Left lung (tissue), 10 donors: ENCODE data around the gene POLR1C. TPM values are rescaled to one million over a fixed set of nuclear protein-coding genes. Genes with fewer than 3 reads are reported as not detected.

Experiments used
- ATAC-seq: fragments of 200-7000 bp; cut with Tn5 transposase; one replicate; pipeline ENCODE4 v1.9.1; 2020; ENCODE audit warnings: moderate library complexity
- DNase-seq, 4 donors: peaks; one replicate each; pipeline ENCODE4 v3.0.0-alpha.2; 2013 to 2020
- H3K27ac ChIP-seq, 2 donors: fragments of 200-600 bp; sonication (generic) in 1 of 2; one replicate each; pipeline versions ENCODE4 v1.5.0 to v1.8.0; 2020 to 2021
- H3K27me3 ChIP-seq, 2 donors: fragments of 200-600 bp; sonication (generic) in 1 of 2; one replicate each; pipeline versions ENCODE4 v1.5.0 to v1.8.0; 2020 to 2021
- H3K36me3 ChIP-seq, 2 donors: fragments of 200-600 bp; sonication (generic) in 1 of 2; one replicate each; pipeline versions ENCODE4 v1.5.0 to v1.8.0; 2020 to 2021
- H3K4me1 ChIP-seq, 2 donors: fragments of 200-600 bp; one replicate each; pipeline ENCODE4 v1.8.0; 2021
- H3K4me3 ChIP-seq, 2 donors: fragments of 200-600 bp; sonication (generic) in 1 of 2; one replicate each; pipeline versions ENCODE4 v1.5.0 to v1.8.0; 2020 to 2021; ENCODE audit warnings: mild to moderate bottlenecking in 1 of 2
- H3K9me3 ChIP-seq, 2 donors: fragments of 200-600 bp; sonication (generic) in 1 of 2; one replicate each; pipeline versions ENCODE4 v1.5.0 to v1.8.0; 2020 to 2021
- CTCF ChIP-seq, 2 donors: fragments of 200-600 bp; sonication (generic) in 1 of 2; IDR thresholded peaks; one replicate each; pipeline versions ENCODE4 v1.5.0 to v1.8.0; 2021; ENCODE audit warnings: antibody characterized with exemption in 2 of 2
- intact Hi-C, 2 donors: fragments of 100-400 bp; cut with DNase I; formaldehyde crosslinking; loops; one replicate each; pipeline versions ENCODE4 v1.11.2 to v1.14.2; 2022
- polyA plus RNA-seq, 6 donors: library from polyadenylated mRNA; unstranded; fragments of 120-200 nt; gene quantifications; one replicate each; pipeline ENCODE4 v1.2.1, GENCODE V29; 2013; ENCODE audit not compliant: insufficient read length in 6 of 6
- total RNA-seq, 2 donors: library from RNA; stranded (reverse); fragmentation: NEBNext Ultra II Directional; extraction: Animal tissue kit (Norgen Biotek cat#: 25700); gene quantifications; one replicate each; pipeline ENCODE4 v1.2.1, GENCODE V29; 2021
- donor health status: DM: no; HTN: yes; CAD: no.
- donor health status: DM: no; HTN: no; CAD: no.

POLR1C gene
- total and polyA plus RNA-seq, 8 donors = 31.9 to 46.3 (median 35.5) TPM

GRCh38 chr6:43504756-43505593 is 11.9 kb upstream of the POLR1C start:
- Histone ChIP-seq H3K4me1 (peaks cover 4 to 21% of the 10 kb centered on the region in 2 donors), H3K36me3 (peaks cover 0 to 59% of the 10 kb centered on the region in 2 donors), H3K9me3 (no peaks in the 10 kb centered on the region), H3K27ac (no peak overlapping the region), H3K27me3 (peaks cover 0 to 26% of the 10 kb centered on the region in 2 donors), H3K4me3 (no peak overlapping the region)
- intact Hi-C loops = loop anchor here (5.0 to 10.0 kb wide), 3 partner anchors 50 to 240 kb away; partner anchors contain the start of gene DLK2 (in 1 of the 2)
- no peak for ATAC-seq
- DNase-seq = no peak
- TF ChIP-seq CTCF (IDR thresholded peaks at IDR 0.05) = no peak

DNA sequence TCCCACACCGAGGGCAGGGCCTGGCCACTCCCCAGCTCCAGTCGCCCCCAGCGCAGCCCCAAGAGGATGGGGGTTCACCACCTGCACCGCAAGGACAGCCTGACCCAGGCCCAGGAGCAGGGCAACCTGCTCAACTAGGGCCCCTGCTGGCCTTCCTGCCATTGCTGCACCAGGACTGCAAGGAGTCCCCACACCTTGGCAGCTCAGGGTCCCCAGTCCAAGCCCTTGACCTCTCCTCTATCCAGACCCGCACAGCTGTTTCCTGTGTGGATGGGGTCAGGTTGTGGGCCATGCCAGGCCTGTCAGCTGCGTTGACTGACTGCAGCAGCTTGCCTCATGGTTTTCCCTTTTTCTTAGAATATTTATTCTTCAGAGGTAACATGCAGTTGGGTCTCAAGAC is 11.2 kb upstream of the POLR1C start:
- intact Hi-C loops = loop anchor here (5.0 to 10.0 kb wide), 3 partner anchors 51 to 241 kb away; partner anchors contain the start of gene DLK2 (in 1 of the 2)
- Histone ChIP-seq H3K36me3 (peaks cover 0 to 53% of the 10 kb centered on the region in 2 donors), H3K4me1 (peaks cover 8 to 26% of the 10 kb centered on the region in 2 donors), H3K4me3 (no peak overlapping the region), H3K27ac (no peak overlapping the region), H3K27me3 (peaks cover 0 to 31% of the 10 kb centered on the region in 2 donors), H3K9me3 (no peaks in the 10 kb centered on the region)
- TF ChIP-seq CTCF (IDR thresholded peaks at IDR 0.05) = no peak
- ATAC-seq (no peak), DNase-seq (no peak)

- peaks cover 0 to 53% of the 10 kb centered on the region in 2 donors for H3K36me3 ChIP-seq
- intact Hi-C loops = loop anchor here (5.0 to 10.0 kb wide), 3 partner anchors 51 to 241 kb away; partner anchors contain the start of gene DLK2 (in 1 of the 2)
- no peaks in the 10 kb centered on the region for H3K9me3 ChIP-seq
- H3K4me1 ChIP-seq = peaks cover 10 to 29% of the 10 kb centered on the region in 2 donors
- no peak for ATAC-seq
- H3K27ac ChIP-seq = no peak overlapping the region
- DNase-seq = no peak
- peaks cover 0 to 31% of the 10 kb centered on the region in 2 donors for H3K27me3 ChIP-seq
- no peak overlapping the region for H3K4me3 ChIP-seq
- no peak for TF ChIP-seq CTCF (IDR thresholded peaks at IDR 0.05)
Measured at GRCh38 chr6:43506171-43506570, 10.7 kb upstream of the POLR1C start.

- TF ChIP-seq CTCF (IDR thresholded peaks at IDR 0.05) = peak; percentile 92 to 99
- peaks cover 10 to 30% of the 10 kb centered on the region in 2 donors for H3K4me1 ChIP-seq
- no peaks in the 10 kb centered on the region for H3K9me3 ChIP-seq
- peaks cover 0 to 31% of the 10 kb centered on the region in 2 donors for H3K27me3 ChIP-seq
- intact Hi-C loops = loop anchor here (5.0 to 10.0 kb wide), 3 partner anchors 52 to 242 kb away; partner anchors contain the start of gene DLK2 (in 1 of the 2)
- peak in 3 of 4 donors; percentile 73 to 87 (median 75) for DNase-seq
- H3K27ac ChIP-seq = no peak overlapping the region
- H3K4me3 ChIP-seq = no peak overlapping the region
- H3K36me3 ChIP-seq = peaks cover 0 to 57% of the 10 kb centered on the region in 2 donors
- peak; percentile 74 for ATAC-seq
Measured at GRCh38 chr6:43506667-43507471, 10.0 kb upstream of the POLR1C start.
